GM19035 (cell line): ENCODE measurements around the gene POLA2.

ENCODE experiments used
- ATAC-seq: cut with Tn5 transposase; IDR thresholded peaks from one replicate; pipeline ENCODE4 v1.9.1; 2021; ENCODE audit not compliant: unreplicated experiment

Gene POLA2

GRCh38 chr11:65279741-65280440 lies 18.1 kb downstream of the POLA2 start:
- no peak for ATAC-seq

- ATAC-seq = no peak
These were observed 18.9 kb downstream of the POLA2 start for GRCh38 chr11:65280646-65281045.

DNA sequence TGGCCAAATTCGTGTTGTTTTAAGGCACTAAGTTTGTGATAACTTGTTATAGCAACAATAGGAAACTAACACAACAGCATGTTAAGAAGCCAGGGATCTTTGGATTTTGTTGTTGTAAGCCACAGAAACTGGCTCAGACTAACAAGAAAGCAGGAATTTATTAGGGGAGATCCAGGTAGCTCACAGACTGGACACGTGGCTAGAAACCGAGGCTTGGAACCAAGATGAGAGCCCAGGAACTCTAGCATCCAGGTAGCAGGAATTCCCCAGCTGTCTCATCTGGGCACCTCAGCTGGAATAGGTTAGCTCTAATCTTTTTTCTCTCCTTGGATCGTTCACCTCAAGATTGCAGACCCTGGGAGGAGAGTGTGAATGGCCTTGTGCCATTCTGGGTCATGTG lies 24.9 kb downstream of the POLA2 start:
- no peak for ATAC-seq

- ATAC-seq = no peak
These were observed 25.8 kb downstream of the POLA2 start for GRCh38 chr11:65287601-65288000.

DNA sequence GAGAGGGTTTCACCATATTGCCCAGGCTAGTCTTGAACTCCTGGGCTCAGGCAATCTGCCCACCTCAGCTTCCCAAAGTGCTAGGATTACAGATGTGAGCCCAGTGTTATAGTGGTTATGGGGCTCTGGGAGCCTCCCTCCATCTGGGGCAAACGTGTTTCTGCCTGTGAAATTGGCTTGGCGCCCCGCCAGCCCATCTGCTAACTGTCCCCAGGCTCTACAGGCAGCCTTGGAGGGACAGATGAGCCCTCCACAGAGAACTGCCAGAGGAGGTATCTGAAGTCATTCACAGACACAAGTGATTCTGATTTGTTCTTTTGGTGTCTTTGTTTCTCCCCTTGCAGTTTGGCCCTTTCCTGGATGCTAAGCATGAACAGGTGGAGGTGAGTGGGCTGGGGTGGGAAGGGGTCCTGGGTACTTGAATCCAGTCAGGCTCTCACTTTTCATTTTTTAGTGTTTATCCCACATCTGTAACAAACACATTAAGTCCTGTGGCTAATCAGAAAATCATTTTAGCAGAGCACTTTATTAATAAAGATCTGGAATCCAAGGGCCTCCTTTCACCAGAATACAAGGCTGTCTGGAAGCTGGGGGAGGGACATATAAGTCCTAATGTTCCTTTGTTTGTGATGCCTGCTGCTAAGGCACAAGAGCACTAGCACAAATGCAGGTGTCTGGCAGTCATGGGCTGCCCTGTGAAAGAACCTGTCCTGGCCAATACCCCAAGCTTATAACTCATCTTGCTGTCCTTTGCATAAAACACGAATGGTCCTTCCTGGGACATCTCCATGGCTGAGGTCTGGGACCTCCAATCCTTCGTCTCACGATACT lies 27.2 kb downstream of the POLA2 start:
- no peak for ATAC-seq

DNA sequence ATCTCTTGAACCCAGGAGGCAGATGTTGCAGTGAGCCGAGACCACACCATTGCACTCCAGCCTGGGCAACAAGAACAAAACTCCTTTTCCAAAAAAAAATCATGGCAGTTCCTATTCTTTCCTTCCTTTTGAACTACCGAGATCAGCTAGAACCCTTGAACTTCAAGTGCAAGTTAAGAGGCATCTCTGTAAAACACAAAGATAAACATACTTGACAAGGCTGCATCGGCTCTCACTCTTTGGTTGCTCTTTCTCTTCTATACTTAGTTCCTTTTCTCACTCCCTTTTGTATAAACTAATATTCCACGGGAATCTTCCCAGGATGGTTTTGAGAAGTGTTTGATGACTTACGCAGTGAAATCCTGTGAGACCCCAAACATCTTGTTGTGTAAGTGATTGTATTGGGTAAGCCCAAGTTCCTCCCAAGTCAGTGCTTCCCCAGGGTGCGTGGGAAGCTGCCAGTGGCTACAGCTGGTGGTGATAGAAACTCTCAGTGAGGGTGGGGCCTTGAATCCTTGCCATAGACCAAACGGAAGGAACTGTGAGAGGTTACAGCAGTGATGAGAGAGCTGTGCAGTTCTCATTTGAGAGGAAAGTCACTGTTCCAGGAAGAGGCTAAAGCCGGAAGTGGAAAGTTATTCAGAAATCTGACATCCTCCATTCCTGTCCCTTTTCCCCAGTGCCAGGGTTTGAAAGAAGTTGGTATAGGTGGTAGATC lies 28.8 kb downstream of the POLA2 start:
- no peak for ATAC-seq

DNA sequence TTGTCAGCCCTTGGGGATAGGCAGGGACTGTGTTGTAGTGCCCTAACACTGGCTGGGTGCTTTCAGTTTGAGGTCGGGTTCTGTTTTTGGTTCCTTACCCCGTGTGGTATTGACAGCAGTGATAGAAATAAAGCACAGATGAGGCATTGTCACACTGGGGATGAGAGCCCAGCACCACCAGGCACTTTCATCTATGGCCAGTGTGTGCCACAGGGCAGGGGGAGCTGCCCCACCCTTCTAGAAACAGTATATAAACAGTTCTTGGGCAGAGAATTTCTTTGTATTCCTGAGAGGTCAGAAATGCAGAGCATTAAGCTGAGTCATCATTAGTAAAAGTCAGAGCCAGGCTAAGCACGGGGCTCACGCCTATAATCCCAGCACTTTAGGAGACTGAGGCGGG lies 29.9 kb downstream of the POLA2 start:
- ATAC-seq = no peak

DNA sequence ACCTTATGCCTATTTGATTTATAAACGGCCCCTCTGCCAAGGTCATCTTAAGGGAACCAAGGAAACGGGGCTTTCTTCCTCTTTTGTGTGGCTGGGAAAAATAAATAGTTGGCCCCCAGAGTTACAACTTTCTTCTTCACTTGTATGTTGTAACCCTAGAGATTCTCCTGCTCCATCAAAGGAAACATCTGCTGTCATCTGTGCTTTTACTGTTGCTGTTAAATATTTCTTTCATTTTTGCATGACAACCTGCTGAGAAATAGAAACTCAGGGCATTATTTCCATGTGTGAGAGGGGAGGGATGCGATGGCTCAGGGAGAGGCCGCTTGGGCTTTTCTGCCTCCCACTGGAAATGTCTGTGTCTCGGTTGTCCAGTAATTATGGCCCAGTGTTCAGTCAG lies 31.1 kb downstream of the POLA2 start:
- ATAC-seq = no peak

GRCh38 chr11:65293909-65294381 lies 32.2 kb downstream of the POLA2 start:
- ATAC-seq = no peak

GRCh38 chr11:65295001-65295400 lies 33.2 kb downstream of the POLA2 start:
- no peak for ATAC-seq

DNA sequence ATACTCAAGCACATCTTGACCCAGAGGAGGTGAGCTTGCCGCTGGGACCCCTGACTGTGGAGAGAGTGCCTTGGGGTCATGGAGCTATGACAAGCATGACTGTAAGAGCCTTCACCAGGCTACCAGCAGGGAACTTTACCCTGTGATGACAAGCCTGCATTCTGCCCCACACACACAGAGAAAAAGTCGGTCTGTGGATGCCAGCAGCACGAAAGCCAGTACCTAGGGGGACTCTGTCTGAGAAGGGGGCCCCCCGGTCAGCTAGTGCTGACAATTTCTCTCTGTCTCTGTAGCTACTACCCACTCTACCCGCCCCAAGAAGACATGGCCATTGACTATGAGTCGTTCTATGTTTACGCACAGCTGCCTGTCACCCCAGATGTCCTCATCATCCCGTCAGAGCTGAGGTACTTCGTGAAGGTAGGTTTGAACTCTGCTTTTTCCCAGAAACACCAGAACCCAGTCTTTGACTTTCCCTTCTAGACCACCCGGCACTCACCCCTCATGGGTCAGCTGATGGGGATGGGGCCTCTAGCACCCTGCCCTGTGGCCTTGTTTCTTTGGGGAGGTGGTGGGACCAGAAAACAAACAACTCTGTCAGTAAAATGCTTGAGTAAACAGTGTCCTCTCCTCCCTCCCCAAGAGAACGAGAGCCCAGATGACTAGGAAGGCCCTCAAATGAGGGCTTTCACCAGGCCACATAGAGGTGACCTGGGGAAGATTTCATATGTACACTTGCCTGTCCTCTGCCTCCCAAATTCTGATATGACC lies 34.0 kb downstream of the POLA2 start:
- no peak for ATAC-seq

GRCh38 chr11:65297026-65297672 lies 35.4 kb downstream of the POLA2 start:
- no peak for ATAC-seq

DNA sequence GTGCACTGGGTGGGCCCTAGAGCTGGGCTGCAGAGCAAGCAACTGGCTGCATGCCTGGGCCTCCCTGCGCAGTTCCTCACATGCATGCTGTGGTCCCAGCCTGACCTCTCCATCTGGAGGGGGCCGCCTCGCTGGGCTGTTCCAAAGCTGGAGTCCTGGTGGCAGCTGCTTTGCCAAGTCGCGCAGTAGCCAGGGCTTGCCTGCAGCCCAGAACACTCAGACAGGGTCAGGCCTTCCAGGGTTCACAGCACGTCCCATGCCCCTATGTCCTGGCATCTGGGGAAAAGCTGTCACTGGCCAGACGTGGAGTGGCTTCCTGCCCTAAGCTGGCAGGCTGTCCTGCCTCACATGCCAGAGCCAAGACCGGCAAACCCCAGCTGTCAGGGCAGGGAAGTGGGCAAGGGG lies 36.4 kb downstream of the POLA2 start:
- ATAC-seq = no peak

- no peak for ATAC-seq
These were observed 37.0 kb downstream of the POLA2 start for GRCh38 chr11:65298655-65299179.

GRCh38 chr11:65300621-65301275 lies 39.0 kb downstream of the POLA2 start:
- ATAC-seq = no peak

GRCh38 chr11:65301491-65302329 lies 39.9 kb downstream of the POLA2 start:
- no peak for ATAC-seq

GRCh38 chr11:65303555-65303954 lies 41.8 kb downstream of the POLA2 start:
- no peak for ATAC-seq

DNA sequence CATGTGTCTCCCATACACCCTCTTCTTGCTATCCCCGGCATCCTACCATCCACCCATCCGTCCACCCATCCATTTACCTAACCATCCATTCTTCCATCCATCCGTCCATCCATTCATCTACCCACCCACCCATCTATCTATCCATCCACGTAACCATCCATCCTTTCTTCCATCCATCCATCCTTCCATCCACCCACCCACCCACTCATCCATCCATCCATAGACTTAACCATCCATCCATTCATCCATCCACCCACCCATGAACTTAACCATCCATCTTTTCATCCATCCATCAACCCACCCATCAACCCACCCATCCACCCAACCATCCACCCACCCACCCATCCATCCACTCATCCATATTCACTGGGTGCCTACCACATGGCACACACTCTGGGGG lies 42.3 kb downstream of the POLA2 start:
- no peak for ATAC-seq

DNA sequence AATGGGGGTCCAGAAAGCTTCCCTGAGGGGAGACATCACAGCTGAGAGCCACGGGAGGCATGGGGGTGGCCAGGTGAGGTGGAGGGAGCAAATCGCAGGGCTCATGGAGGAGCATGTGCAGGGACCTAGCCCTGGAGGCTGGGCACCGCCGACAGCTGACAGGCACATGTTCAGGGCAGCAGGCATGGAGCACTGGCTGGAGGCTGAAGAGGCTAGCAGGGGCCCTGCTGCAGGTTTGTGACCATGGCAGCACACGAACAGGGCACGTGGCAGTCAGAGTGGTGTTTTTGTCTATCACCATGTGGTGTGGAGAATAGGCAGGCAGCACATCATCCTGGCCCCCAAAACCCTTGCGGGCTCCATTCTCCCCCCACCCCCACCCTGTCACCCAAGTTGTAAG lies 42.9 kb downstream of the POLA2 start:
- ATAC-seq = no peak
